HG02840 (cell line): ENCODE data around the gene CD300C.
"Not testable (repeated sequence)": the region's sequence is repeated elsewhere in the genome, so short reads cannot be mapped to it uniquely, and the experiment has no call there.

Source experiments
- ATAC-seq: cut with Tn5 transposase; IDR thresholded peaks from one replicate; pipeline ENCODE4 v1.9.1; 2021; ENCODE audit warnings: mild to moderate bottlenecking, moderate library complexity, moderate number of reproducible peaks; ENCODE audit not compliant: unreplicated experiment, low FRiP score

The CD300C gene

GRCh38 chr17:74545843-74546230 is at the start of gene CD300C:
CD300C (minus strand) TSS chr17:74546115; CDS start chr17:74545782, 333 bp downstream.
- ATAC-seq: no peak

DNA sequence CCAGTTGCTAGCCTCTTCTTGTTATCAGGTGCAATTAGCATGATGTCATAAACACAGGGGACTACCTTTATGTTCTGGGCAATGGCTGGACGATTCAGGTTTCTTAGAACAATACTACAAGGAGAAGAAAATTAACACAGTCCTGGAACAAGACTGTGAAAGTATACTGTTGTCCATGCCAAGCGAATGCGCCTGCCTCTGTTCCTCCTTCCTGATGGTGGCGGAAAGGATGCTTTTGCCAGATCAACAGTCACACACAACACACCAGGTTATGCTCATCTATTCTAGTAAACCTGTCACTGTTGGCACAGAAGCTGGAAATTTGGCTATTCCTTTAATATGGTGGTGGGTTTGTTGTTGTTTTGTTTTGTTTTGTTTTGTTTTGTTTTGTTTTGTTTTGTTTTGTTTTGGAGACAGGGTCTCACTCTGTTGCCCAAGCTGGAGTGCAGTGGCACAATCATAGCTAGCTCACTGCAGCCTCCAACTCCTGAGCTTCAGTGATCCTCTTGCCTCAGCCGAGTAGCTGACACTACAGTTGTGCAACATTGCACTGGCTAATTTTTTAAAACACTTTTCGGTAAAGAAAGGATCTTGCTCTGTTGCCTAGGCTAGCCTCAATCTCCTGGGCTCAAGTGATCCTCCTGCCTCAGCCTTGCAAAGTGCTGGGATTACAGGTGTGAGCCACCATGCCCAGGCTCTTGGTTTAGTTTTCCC is 49.3 kb upstream of the CD300C start:
- ATAC-seq: no peak

DNA sequence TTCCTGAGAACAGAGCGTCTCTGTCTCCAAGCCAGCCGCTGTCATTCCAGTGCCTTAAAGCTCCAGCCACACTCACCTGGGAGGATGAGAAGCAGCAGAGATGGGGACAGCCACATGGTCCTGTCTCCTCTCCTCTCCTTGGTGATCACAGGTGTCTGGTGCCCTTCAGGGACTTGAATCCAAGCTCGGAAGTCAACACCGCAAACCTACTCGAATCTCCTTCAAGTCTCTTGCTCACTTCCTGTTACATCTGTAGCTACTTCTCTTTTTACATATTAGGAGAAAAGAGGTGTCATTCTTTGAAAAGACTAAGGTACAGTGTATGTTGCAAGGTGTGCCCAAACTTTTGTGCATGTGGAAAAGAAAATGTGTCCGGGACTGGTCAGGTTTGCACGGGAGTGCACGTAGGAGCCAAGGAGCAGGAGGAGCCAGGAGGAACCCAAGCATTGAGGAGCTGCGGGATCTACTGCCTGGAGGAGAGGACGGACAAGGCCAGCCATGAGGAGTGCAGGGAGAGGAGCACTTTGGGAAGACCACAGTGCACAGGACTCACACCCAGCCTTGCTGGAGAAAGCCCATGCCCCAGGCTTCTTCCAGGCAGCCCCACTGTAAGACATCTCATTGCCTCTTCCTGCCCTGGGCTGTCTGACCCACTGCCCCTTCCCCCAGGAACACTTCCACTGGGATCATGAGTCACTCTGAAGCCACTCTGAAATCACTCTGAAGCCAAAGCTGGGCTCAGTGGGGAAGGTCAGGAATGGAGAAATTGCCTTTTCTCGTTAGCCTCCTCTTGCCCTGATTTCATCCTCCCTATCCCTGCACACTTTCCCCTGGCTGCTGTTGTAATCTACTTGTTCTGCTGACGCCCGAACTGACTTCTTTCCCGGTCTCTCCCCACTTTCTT is 46.4 kb upstream of the CD300C start, which contains the start of gene CD300LD:
Gene CD300LD, minus strand, starts transcription at position 197 of the 904 bp plus-strand sequence. Its CDS starts 81 bp downstream, at position 116.
- ATAC-seq: no peak

DNA sequence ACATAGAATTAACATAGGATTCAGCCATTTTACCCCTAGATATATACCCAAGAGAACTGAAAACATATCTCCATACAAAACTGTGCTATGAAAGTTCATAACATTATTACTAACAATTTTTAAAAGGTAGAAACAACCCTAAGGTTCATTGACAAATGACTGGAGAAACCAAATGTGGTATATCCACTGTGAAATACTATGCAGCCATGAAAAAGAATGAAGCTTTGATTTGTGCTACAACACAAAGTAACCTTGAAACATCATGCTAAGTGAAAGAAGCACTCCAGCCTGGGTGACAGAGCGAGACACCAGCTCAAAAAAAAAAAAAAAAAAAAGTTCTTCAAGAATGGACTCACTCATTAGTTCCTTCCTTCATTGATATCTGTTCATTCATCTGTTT is 45.6 kb upstream of the CD300C start:
- ATAC-seq: no peak

GRCh38 chr17:74585711-74586110 is 39.8 kb upstream of the CD300C start:
- ATAC-seq: no peak

DNA sequence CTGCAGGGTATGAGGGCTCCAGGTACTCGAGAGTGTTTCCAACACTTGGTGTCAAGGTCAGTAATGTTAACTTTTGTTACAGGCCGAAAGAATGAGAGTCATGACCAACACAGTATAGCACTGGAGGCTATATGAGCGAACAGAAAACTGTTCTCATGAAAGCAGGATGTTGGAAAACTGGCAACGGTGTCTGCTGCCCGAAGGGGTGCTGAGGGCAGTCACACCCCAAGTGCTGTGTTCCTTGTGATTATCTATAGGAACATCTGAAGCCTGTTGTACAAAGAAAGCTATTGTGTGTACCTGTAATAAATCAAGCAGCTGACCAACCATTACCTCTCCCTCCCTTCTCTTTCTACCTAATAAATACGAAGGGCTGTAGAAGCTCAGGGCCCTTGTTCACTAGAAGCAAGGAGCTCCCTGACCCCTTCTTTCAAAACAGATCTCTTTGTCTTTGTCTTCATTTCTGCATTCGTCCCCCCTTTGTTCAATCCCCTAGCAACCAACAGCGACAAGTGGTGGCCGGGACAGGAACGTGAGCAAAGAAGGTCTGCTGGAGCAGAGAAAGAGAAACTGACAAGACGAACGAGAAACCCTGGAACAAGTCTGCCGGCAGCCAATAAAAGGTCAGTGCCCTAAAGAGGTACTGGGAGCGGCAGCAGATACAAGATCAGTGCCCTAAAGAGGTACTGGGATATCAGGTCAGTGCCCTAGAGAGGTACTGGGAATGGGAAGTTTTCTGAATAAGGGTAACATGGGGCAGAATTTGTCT is 38.6 kb upstream of the CD300C start:
- ATAC-seq: no peak

DNA sequence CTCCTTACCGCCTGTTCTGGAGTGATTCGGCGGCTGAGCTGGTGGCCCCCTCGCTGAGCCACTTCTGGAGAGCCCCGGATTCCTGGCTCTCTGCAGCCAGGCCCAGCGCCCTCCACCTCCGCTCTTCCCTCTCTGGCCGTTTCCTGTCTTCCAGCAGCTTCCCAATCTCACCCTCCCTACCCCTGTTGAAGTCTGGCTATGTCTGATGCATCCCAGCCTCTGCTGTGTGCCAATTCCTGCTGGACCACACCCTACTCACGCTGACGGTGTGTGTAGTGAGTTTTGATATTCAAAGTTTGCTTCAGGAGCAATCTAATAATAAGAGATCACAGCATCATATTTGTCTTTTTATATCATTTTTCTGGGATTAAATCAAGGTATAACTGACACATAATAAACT is 36.7 kb upstream of the CD300C start:
- no peak for ATAC-seq

DNA sequence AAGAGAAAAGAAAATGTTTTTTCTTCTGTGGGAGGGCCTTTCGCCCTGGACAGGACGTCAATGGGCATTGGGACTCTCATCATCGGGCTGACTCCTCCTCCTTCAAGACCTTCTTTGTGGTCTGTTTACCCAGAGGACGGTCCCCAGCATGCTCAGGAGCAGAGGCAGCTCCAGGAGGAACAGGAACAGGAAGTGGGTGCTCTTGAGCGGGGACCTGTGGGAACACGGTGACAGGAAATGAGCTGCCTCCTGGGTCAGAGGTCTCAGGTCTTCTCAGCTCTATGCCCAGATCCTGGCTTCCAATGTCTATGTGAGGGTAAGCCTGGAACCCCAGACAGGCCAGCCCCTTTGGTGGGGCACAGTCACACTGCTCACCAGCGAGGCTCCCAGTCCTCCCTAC is 34.0 kb upstream of the CD300C start:
- no peak for ATAC-seq

GRCh38 chr17:74578979-74579378 is 33.1 kb upstream of the CD300C start:
- no peak for ATAC-seq

DNA sequence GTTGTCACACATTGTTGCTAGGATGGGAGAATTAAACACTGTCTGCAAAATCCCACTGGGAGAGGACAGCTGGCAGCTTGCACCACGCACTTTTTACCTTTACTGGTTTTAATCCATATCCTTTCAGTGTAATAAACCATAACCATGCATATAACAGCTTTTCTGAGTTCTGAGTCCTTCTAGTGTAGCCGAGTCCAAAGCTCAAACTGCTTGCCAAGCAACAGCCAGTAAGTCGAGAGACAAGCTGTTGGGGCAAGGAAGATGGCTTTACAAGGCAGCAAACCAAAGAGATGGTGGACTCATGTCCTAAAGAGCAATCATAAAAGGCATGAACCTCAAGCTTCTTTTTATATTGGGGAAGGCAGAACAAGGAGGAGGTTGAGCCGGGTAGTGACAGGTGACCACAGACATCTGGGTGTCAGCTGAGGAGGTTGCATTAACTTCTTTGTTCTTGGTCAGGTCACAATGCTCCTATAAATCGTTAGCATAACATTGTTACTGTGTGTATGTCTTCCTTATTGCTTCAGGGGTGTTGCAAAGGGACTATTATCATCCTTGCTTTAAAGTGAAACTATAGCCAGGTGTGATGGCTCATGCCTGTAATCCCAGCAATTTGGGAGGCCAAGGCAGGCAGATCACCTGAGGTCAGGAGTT is 28.7 kb upstream of the CD300C start:
- ATAC-seq: no peak

DNA sequence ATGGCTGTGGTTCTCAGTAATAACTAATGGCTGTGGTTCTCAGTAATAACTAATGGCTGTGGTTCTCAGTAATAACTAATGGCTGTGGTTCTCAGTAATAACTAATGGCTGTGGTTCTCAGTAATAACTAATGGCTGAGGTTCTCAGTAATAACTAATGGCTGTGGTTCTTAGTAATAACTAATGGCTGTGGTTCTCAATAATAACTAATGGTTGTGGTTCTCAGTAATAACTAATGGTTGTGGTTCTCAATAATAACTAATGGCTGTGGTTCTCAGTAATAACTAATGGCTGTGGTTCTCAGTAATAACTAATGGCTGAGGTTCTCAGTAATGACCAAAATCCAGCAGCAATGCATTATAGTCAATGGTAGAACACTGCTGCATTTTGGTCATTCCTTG is 27.7 kb upstream of the CD300C start:
- ATAC-seq: not testable (repeated sequence)

- no peak for ATAC-seq
Observed at GRCh38 chr17:74573169-74573568, 27.3 kb upstream of the CD300C start.

DNA sequence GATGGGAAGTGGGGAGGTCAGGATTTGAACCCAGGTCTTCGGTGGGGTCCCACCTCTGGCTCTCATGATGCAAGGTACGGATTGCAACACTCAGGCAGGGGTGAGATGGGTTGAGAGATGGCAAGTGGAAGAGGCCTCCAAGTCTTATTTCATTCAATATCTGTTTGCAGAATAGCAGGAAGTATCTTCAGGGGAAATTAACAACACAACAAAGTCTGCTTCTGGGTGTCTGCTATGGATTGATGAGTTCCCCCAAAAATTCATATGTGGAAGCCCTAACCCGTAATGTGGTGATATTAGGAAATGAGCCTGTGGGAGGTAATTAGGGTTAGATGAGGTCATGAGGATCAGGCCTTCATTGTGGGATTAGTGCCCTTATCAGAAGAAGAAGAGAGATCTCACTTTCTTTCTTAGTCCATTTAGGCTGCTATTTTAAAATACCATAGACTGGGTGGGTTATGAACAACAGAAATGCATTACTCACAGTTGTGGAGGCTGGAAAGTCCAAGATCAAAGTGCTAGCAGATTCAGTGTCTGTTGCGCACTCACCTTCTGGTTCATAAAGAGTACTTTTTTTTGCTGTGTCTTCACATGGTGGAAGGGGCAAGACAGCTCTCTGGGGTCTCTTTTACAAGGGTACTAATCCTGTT is 25.8 kb upstream of the CD300C start:
- ATAC-seq: no peak

DNA sequence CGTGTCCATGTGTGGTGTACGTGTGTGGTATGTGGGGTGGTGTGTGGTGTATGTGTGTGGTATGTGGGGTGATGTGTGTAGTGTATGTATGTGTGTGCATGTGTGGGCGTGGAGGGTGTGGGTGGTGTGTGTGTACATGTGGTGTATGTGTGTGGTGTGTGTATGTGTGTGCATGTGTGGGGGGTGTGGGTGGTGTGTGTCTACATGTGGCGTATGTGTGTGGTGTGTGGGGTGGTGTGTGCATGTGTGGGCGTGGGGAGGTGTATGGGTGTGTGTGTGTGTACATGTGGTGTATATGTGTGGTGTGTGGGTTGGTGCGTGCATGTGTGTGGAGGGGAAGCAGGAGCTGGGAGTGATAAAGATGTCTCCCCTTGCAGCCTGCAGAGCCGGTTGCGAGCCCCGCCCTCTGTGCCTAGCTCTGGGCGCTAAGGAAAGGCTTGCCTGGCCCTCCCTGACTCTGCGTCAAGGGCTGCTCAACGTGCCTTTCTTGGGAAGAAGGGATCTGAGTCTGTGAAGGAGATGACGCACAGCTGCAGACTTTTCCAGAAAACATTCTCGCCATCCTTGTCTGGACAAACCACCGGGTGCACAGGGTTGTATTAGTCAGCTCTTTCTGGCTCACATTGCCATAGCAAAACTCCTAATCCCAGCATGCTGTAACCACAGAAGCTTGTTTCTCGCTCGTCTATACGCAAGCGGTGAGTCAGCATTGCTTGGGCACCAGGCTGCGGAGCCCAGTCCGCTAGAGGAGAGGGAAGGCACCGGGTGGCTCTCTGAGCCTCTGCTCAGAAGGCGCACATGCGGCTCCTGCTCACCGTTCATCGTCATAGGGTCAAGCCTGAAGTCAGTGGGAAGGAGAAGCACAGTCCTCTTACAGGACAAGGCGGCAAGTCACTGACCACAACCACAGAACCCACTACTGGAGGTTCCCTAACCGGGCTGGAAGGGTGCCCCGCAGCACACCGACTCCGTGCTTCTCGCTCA is 23.4 kb upstream of the CD300C start:
- ATAC-seq: no peak

DNA sequence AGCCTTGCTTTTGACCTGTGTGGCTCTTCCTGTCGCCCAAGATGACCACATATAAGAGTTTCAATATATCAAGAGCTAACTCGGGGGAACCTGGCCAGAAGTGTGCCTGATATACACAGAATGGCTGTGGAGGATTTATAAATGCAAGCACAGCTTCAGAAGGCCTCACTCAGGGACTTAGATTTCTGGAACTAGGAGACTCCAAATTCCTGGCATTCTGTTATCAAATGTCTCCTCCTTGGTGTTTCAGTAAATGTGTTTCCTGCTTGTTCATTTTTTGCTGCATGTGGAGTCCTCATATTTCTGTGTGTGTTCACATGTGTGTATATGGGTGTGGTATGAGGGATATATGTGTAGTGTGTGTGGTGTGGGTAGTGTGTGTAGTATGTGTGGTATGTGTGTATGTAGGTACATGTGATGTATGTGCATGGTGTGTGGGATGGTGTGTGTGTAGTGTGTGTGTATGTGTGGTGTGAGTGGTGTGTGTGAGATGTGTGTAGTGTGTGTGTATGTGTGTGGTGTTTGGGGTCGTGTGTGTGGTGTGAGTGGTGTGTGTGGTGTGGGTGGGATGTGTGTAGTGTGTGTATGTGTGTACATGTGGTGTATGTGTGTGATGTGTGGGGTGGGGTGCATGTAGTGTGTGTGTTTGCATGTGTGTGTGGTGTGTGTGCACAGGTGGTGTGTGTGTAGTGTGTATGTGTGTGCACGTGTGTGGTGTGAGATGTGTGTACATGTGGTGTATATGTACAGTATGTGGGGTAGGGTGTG is 22.4 kb upstream of the CD300C start:
- no peak for ATAC-seq

GRCh38 chr17:74567397-74567796 is 21.5 kb upstream of the CD300C start, which contains the start of gene CD300H:
CD300H (minus strand) TSS chr17:74567509.
- no peak for ATAC-seq

GRCh38 chr17:74566132-74566753 is 20.3 kb upstream of the CD300C start:
- ATAC-seq: no peak
